Measurements from ENCODE around the gene FLNB. TPM values are rescaled to one million over a fixed set of nuclear protein-coding genes. Genes with fewer than 3 reads are reported as not detected.

FLNB gene
- polyA plus RNA-seq, 10 donors: 52.9 to 88.3 (median 63.2) TPM

GRCh38 chr3:58132850-58133249 lies 124.6 kb downstream of the FLNB start:
- no peak for DNase-seq

- DNase-seq: no peak
Observed at GRCh38 chr3:58134468-58134867, 126.2 kb downstream of the FLNB start.

GRCh38 chr3:58135712-58136543 lies 127.7 kb downstream of the FLNB start:
- DNase-seq: no peak

GRCh38 chr3:58137306-58137705 lies 129.1 kb downstream of the FLNB start:
- DNase-seq: no peak

- no peak for DNase-seq
Observed at GRCh38 chr3:58141766-58142345, 133.6 kb downstream of the FLNB start.

- no peak for DNase-seq
Observed at GRCh38 chr3:58143417-58144055, 135.3 kb downstream of the FLNB start.

- no peak for DNase-seq
Observed at GRCh38 chr3:58144478-58145325, 136.5 kb downstream of the FLNB start.

- DNase-seq: no peak
Observed at GRCh38 chr3:58148049-58148448, 139.8 kb downstream of the FLNB start.

- DNase-seq: no peak
Observed at GRCh38 chr3:58150130-58150809, 142.0 kb downstream of the FLNB start.

- no peak for DNase-seq
Observed at GRCh38 chr3:58150810-58151199, 142.6 kb downstream of the FLNB start.

- DNase-seq: peak in 1 of 3 donors; percentile 18
Observed at GRCh38 chr3:58151637-58152036, 143.4 kb downstream of the FLNB start.

GRCh38 chr3:58152225-58153015 lies 144.2 kb downstream of the FLNB start:
- no peak for DNase-seq

GRCh38 chr3:58153371-58153770 lies 145.1 kb downstream of the FLNB start:
- no peak for DNase-seq

- DNase-seq: no peak
Observed at GRCh38 chr3:58154626-58155449, 146.6 kb downstream of the FLNB start.

GRCh38 chr3:58155838-58156237 lies 147.6 kb downstream of the FLNB start:
- no peak for DNase-seq

GRCh38 chr3:58157700-58158099 lies 149.5 kb downstream of the FLNB start:
- DNase-seq: no peak

- DNase-seq: no peak
Observed at GRCh38 chr3:58158442-58159153, 150.4 kb downstream of the FLNB start.

GRCh38 chr3:58160399-58160798 lies 152.2 kb downstream of the FLNB start:
- no peak for DNase-seq

Measured in muscle of back (tissue), 11 donors.